Neural progenitor cell (in vitro differentiated cells): ENCODE data around the gene CDC42SE1.

Source experiments
- CTCF ChIP-seq: fragments of 200-600 bp; sonication (generic); IDR thresholded peaks from 2 replicates; pipeline ENCODE4 v1.5.1; 2017; ENCODE audit warnings: antibody characterized with exemption, mild to moderate bottlenecking
- EZH2 ChIP-seq: fragments of 200-600 bp; sonication (generic); IDR thresholded peaks from 2 replicates; pipeline ENCODE4 v1.6.1; 2017; ENCODE audit warnings: antibody characterized with exemption, mild to moderate bottlenecking, moderate library complexity
- EZH2phosphoT487 ChIP-seq: fragments of 200-600 bp; sonication (generic); IDR thresholded peaks from 2 replicates; pipeline ENCODE4 v1.6.1; 2017; ENCODE audit warnings: antibody characterized with exemption

GRCh38 chr1:151051356-151052009 is 7.9 kb downstream of the CDC42SE1 start:
- TF ChIP-seq EZH2 (no peak), CTCF (no peak), EZH2phosphoT487 (no peak)
